HepG2 (cell line): Measurements from ENCODE around the gene PARP3. TPM values are rescaled to one million over a fixed set of nuclear protein-coding genes. Genes with fewer than 3 reads are reported as not detected.

Experiments used
- CBX1 ChIP-seq: IDR thresholded peaks from one replicate; pipeline ENCODE4 v1.6.1; 2016; ENCODE audit warnings: antibody characterized with exemption, low read depth
- FOXO1 ChIP-seq: sonication (generic); formaldehyde crosslinking; IDR thresholded peaks from 2 replicates; pipeline ENCODE4 v1.4.0; 2020; ENCODE audit warnings: missing genetic modification reagents
- HDAC1 ChIP-seq: sonication (generic); formaldehyde crosslinking; IDR thresholded peaks from 2 replicates; pipeline ENCODE4 v1.5.1; 2020; ENCODE audit warnings: mild to moderate bottlenecking, missing genetic modification reagents
- MED1 ChIP-seq: sonication (generic); formaldehyde crosslinking; IDR thresholded peaks from 2 replicates; pipeline ENCODE4 v1.4.0; 2020; ENCODE audit warnings: missing genetic modification reagents
- MXI1 ChIP-seq: IDR thresholded peaks from 3 replicates; pipeline ENCODE4 v1.6.1; 2012; ENCODE audit warnings: low read depth, low read length, inconsistent platforms, borderline replicate concordance
- NR2C2 ChIP-seq: sonication (generic); formaldehyde crosslinking; IDR thresholded peaks from 2 replicates; pipeline ENCODE4 v1.4.0; 2020; ENCODE audit warnings: missing genetic modification reagents, mild to moderate bottlenecking, moderate library complexity, borderline replicate concordance
- POGZ ChIP-seq: sonication (generic); formaldehyde crosslinking; IDR thresholded peaks from 2 replicates; pipeline ENCODE4 v1.4.0; 2020; ENCODE audit warnings: mild to moderate bottlenecking, missing genetic modification reagents
- RFX3 ChIP-seq: IDR thresholded peaks from 2 replicates; pipeline ENCODE4 v1.6.1; 2016; ENCODE audit warnings: missing biosample characterization, missing genetic modification reagents
- TAF15 ChIP-seq: fragments of 200-400 bp; formaldehyde crosslinking; IDR thresholded peaks from one replicate; pipeline ENCODE4 v1.6.1; 2018; ENCODE audit warnings: mild to moderate bottlenecking, low read depth, low read length; ENCODE audit not compliant: poor library complexity, severe bottlenecking
- ZNF138 ChIP-seq: sonication (generic); formaldehyde crosslinking; IDR thresholded peaks from 2 replicates; pipeline ENCODE4 v1.5.0; 2020; ENCODE audit warnings: mild to moderate bottlenecking, low read depth, missing genetic modification reagents
- ZNF33A ChIP-seq: sonication (generic); formaldehyde crosslinking; IDR thresholded peaks from 2 replicates; pipeline ENCODE4 v1.5.1; 2020; ENCODE audit warnings: missing genetic modification reagents, mild to moderate bottlenecking, moderate library complexity, borderline replicate concordance
- ZNF446 ChIP-seq: sonication (generic); formaldehyde crosslinking; IDR thresholded peaks from 2 replicates; pipeline ENCODE4 v1.5.0; 2020; ENCODE audit warnings: mild to moderate bottlenecking, missing genetic modification reagents
- ZNF574 ChIP-seq: sonication (generic); formaldehyde crosslinking; IDR thresholded peaks from 2 replicates; pipeline ENCODE4 v1.4.0; 2020; ENCODE audit warnings: missing genetic modification reagents
- ZNF629 ChIP-seq: sonication (generic); formaldehyde crosslinking; conservative IDR thresholded peaks from 2 replicates; pipeline ENCODE4 v1.5.0; 2020; ENCODE audit warnings: missing genetic modification reagents
- polyA plus RNA-seq, 8 experiments: library from polyadenylated mRNA; depleted of rRNA in 3 of 8; stranded (reverse) in 7 of 8; unstranded in 1 of 8; fragments of >200 nt; fragmentation: Illumina TruSeq in 4 of 8; extraction: Trizol in 4 of 8; gene quantifications; 2 replicates each; pipeline versions ENCODE4 v1.2.1 to v1.2.3, GENCODE V29; 2011 to 2016; ENCODE audit warnings: low read depth in 4 of 8, missing spikeins in 1 of 8, mixed read lengths in 1 of 8; ENCODE audit not compliant: insufficient read depth in 1 of 8
- total RNA-seq, 5 experiments: library from RNA; depleted of rRNA; stranded (reverse); fragments of >200 nt; fragmentation: Illumina TruSeq; extraction: Trizol; gene quantifications; 2 replicates each; pipeline ENCODE4 v1.2.3, GENCODE V29; 2016; ENCODE audit warnings: low read depth in 1 of 5
- TF ChIP-seq, protein P1 (sequence below): sonication (generic); formaldehyde crosslinking; IDR thresholded peaks from 2 replicates; pipeline ENCODE4 v1.5.0; 2020; ENCODE audit warnings: mild to moderate bottlenecking, missing genetic modification reagents, borderline replicate concordance
- TF ChIP-seq, protein P2 (sequence below): IDR thresholded peaks from 2 replicates; pipeline ENCODE4 v1.6.1; 2012; ENCODE audit warnings: low read length, improper control_type of control experiment

Gene PARP3
- total and polyA plus RNA-seq, 2 of the 13 experiments (the other 11 are each of a cell fraction or from before 2014, with no cell fraction given), result 11.2 to 21.5 TPM

DNA sequence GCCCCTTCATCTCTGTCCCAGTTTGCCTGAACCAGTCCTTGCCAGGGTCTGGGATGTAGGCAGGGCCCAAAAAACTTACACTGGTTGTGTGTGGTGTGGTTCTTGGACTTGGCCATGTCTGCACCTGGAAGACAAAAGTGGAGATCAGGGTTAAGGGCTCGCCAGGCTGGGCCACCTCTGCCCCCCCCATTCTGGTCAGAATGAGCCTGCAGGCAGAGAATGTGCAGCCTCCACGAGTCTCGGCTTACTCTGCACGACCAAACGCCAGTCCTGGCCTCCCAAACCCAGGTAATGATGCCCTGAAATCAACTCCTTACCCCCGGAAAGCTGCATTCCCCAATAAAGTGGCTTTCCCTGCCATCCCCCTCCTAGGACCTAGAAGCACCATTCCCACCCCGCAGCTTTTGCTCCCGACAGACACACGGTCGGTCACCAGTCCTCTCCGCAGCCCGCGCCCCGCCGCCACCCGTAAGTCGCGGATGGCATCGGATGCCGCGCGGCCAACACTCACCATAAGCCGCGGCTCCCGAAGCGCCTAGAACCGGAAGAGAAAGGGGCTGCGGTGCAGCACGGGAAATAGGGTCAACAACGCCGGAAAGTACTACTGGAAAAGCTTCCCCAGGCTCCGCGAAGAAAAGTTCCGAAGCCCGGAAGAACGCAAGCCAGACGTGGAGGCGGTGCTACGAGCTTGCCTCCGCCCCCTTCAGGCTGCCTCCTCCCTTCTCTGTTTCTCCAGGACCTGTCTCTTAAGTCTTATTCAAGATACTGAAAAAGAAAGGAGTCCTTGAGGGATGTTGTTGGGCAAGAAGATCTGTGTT is 53.4 kb downstream of the PARP3 start, which contains the start of gene RPL29 (continued):
- TF ChIP-seq RFX3 (CRISPR knock-in tag), result no peak
- peak; percentile 85 for TF ChIP-seq POGZ (CRISPR knock-in tag)
- TF ChIP-seq ZNF574 (CRISPR knock-in tag), result peak; percentile 96
- TF ChIP-seq NR2C2, result peak; percentile 99
- peak; percentile 50 for TF ChIP-seq CBX1
- no peak for TF ChIP-seq TAF15
- TF ChIP-seq, protein P1, sequence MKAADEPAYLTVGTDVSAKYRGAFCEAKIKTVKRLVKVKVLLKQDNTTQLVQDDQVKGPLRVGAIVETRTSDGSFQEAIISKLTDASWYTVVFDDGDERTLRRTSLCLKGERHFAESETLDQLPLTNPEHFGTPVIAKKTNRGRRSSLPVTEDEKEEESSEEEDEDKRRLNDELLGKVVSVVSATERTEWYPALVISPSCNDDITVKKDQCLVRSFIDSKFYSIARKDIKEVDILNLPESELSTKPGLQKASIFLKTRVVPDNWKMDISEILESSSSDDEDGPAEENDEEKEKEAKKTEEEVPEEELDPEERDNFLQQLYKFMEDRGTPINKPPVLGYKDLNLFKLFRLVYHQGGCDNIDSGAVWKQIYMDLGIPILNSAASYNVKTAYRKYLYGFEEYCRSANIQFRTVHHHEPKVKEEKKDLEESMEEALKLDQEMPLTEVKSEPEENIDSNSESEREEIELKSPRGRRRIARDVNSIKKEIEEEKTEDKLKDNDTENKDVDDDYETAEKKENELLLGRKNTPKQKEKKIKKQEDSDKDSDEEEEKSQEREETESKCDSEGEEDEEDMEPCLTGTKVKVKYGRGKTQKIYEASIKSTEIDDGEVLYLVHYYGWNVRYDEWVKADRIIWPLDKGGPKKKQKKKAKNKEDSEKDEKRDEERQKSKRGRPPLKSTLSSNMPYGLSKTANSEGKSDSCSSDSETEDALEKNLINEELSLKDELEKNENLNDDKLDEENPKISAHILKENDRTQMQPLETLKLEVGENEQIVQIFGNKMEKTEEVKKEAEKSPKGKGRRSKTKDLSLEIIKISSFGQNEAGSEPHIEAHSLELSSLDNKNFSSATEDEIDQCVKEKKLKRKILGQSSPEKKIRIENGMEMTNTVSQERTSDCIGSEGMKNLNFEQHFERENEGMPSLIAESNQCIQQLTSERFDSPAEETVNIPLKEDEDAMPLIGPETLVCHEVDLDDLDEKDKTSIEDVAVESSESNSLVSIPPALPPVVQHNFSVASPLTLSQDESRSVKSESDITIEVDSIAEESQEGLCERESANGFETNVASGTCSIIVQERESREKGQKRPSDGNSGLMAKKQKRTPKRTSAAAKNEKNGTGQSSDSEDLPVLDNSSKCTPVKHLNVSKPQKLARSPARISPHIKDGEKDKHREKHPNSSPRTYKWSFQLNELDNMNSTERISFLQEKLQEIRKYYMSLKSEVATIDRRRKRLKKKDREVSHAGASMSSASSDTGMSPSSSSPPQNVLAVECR (CRISPR knock-in tag), result peak; percentile 94
- TF ChIP-seq ZNF138 (CRISPR knock-in tag), result no peak
- 0 out of 2 replicates have a peak, but pooled peaks have one; percentile 47 for TF ChIP-seq ZNF446 (CRISPR knock-in tag)
- TF ChIP-seq FOXO1 (CRISPR knock-in tag), result peak; percentile 80
- peak; percentile 89; the same call in 2 of the 3 replicates for TF ChIP-seq MXI1
- TF ChIP-seq MED1 (CRISPR knock-in tag), result peak; percentile 80
- TF ChIP-seq, protein P2, sequence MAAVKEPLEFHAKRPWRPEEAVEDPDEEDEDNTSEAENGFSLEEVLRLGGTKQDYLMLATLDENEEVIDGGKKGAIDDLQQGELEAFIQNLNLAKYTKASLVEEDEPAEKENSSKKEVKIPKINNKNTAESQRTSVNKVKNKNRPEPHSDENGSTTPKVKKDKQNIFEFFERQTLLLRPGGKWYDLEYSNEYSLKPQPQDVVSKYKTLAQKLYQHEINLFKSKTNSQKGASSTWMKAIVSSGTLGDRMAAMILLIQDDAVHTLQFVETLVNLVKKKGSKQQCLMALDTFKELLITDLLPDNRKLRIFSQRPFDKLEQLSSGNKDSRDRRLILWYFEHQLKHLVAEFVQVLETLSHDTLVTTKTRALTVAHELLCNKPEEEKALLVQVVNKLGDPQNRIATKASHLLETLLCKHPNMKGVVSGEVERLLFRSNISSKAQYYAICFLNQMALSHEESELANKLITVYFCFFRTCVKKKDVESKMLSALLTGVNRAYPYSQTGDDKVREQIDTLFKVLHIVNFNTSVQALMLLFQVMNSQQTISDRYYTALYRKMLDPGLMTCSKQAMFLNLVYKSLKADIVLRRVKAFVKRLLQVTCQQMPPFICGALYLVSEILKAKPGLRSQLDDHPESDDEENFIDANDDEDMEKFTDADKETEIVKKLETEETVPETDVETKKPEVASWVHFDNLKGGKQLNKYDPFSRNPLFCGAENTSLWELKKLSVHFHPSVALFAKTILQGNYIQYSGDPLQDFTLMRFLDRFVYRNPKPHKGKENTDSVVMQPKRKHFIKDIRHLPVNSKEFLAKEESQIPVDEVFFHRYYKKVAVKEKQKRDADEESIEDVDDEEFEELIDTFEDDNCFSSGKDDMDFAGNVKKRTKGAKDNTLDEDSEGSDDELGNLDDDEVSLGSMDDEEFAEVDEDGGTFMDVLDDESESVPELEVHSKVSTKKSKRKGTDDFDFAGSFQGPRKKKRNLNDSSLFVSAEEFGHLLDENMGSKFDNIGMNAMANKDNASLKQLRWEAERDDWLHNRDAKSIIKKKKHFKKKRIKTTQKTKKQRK, result no peak
- no peak for TF ChIP-seq ZNF629
- peak; percentile 94 for TF ChIP-seq HDAC1 (CRISPR knock-in tag)
- 0 out of 2 replicates have a peak, but pooled peaks have one; percentile 18 for TF ChIP-seq ZNF33A (CRISPR knock-in tag)
